B cell (primary cell): ENCODE data around the gene PSMB5.

Experiments
- CTCF ChIP-seq: fragments of 200-600 bp; IDR thresholded peaks from one replicate; pipeline ENCODE4 v1.8.0; 2022; ENCODE audit warnings: antibody characterized with exemption, mild to moderate bottlenecking
- EZH2 ChIP-seq: IDR thresholded peaks from 2 replicates; pipeline ENCODE4 v1.6.1; 2012; ENCODE audit warnings: borderline replicate concordance, low read depth, mild to moderate bottlenecking, moderate library complexity, low read length; ENCODE audit not compliant: insufficient read depth, poor library complexity, severe bottlenecking

GRCh38 chr14:23055147-23055550, 20.4 kb upstream of the PSMB5 start:
- TF ChIP-seq CTCF (no peak), EZH2 (no peak)
